NCI-H524 treated with DMSO at 0.1 percent for 48 hours (cell line): ENCODE results near the gene IDH2.
"Not testable (repeated sequence)": the region's sequence is repeated elsewhere in the genome, so short reads cannot be mapped to it uniquely, and the experiment has no call there.

Experiments used
- DNase-seq: peaks from one replicate; lab custom pipeline; 2025; lab: John Stamatoyannopoulos, UW

IDH2 gene

GRCh38 chr15:90101969-90102890 lies at the start of gene IDH2:
Gene IDH2 (minus strand): TSS chr15:90102468. CDS start chr15:90102390, 78 bp downstream.
- DNase-seq: peak; percentile 28

- DNase-seq: not testable (repeated sequence)
Observed at GRCh38 chr15:90150551-90150950, 48.3 kb upstream of the IDH2 start.

- no peak for DNase-seq
Observed at GRCh38 chr15:90149609-90150340, 47.5 kb upstream of the IDH2 start.

GRCh38 chr15:90146198-90146761 lies 44.0 kb upstream of the IDH2 start:
- not testable (repeated sequence) for DNase-seq

- DNase-seq: no peak
Observed at GRCh38 chr15:90145761-90146160, 43.5 kb upstream of the IDH2 start.

GRCh38 chr15:90145259-90145658 lies 43.0 kb upstream of the IDH2 start:
- no peak for DNase-seq

GRCh38 chr15:90143166-90143655 lies 40.9 kb upstream of the IDH2 start:
- DNase-seq: peak; percentile 65

GRCh38 chr15:90142216-90143165 lies 40.2 kb upstream of the IDH2 start:
- DNase-seq: no peak

- DNase-seq: no peak
Observed at GRCh38 chr15:90141646-90142045, 39.4 kb upstream of the IDH2 start.

GRCh38 chr15:90139549-90139948 lies 37.3 kb upstream of the IDH2 start:
- not testable (repeated sequence) for DNase-seq

- DNase-seq: no peak
Observed at GRCh38 chr15:90138071-90138833, 36.0 kb upstream of the IDH2 start.

GRCh38 chr15:90132437-90132836 lies 30.2 kb upstream of the IDH2 start:
- DNase-seq: no peak

GRCh38 chr15:90131848-90132247 lies 29.6 kb upstream of the IDH2 start:
- DNase-seq: no peak

- DNase-seq: no peak
Observed at GRCh38 chr15:90130291-90130690, 28.0 kb upstream of the IDH2 start.

GRCh38 chr15:90126596-90127435 lies 24.5 kb upstream of the IDH2 start:
- peak; percentile 57 for DNase-seq

GRCh38 chr15:90126022-90126421 lies 23.8 kb upstream of the IDH2 start:
- no peak for DNase-seq

GRCh38 chr15:90124507-90124906 lies 22.2 kb upstream of the IDH2 start:
- DNase-seq: no peak

GRCh38 chr15:90121086-90121485 lies 18.8 kb upstream of the IDH2 start:
- no peak for DNase-seq

- no peak for DNase-seq
Observed at GRCh38 chr15:90119367-90119766, 17.1 kb upstream of the IDH2 start.

GRCh38 chr15:90115783-90116182 lies 13.5 kb upstream of the IDH2 start:
- DNase-seq: no peak
